Stimulated activated CD4-positive, alpha-beta T cell treated with anti-CD3 and anti-CD28 coated beads, Interleukin-1b, Interleukin-23, amount 100 ng/mL, for 48 hours (primary cell): ENCODE measurements around the gene SCN1A.
"Not testable (repeated sequence)": the region's sequence is repeated elsewhere in the genome, so short reads cannot be mapped to it uniquely, and the experiment has no call there.

ENCODE experiments used
- DNase-seq: peaks from one replicate; pipeline ENCODE4 v3.0.0-alpha.2; 2020

The SCN1A gene

GRCh38 chr2:166135152-166135848, 7.5 kb upstream of the SCN1A start:
- DNase-seq = no peak

- no peak for DNase-seq
Observed at GRCh38 chr2:166134252-166135151, 6.7 kb upstream of the SCN1A start.

- DNase-seq = no peak
Observed at GRCh38 chr2:166133653-166134052, 5.8 kb upstream of the SCN1A start.

- no peak for DNase-seq
Observed at GRCh38 chr2:166128156-166128505, 311 bp upstream of the SCN1A start.

- DNase-seq = no peak
Observed at GRCh38 chr2:166126007-166126639, 1.7 kb downstream of the SCN1A start.

- DNase-seq = no peak
Observed at GRCh38 chr2:166125557-166125956, 2.3 kb downstream of the SCN1A start.

- DNase-seq = no peak
Observed at GRCh38 chr2:166118180-166118579, 9.6 kb downstream of the SCN1A start.

- no peak for DNase-seq
Observed at GRCh38 chr2:166117491-166117890, 10.3 kb downstream of the SCN1A start.

GRCh38 chr2:166115589-166115988, 12.2 kb downstream of the SCN1A start:
- no peak for DNase-seq

GRCh38 chr2:166112193-166112605, 15.6 kb downstream of the SCN1A start:
- no peak for DNase-seq

- no peak for DNase-seq
Observed at GRCh38 chr2:166106431-166107015, 21.3 kb downstream of the SCN1A start.

- no peak for DNase-seq
Observed at GRCh38 chr2:166104773-166105172, 23.0 kb downstream of the SCN1A start.

GRCh38 chr2:166104084-166104483, 23.7 kb downstream of the SCN1A start:
- DNase-seq = no peak

- not testable (repeated sequence) for DNase-seq
Observed at GRCh38 chr2:166103277-166103676, 24.5 kb downstream of the SCN1A start.

- DNase-seq = no peak
Observed at GRCh38 chr2:166094325-166094724, 33.5 kb downstream of the SCN1A start.

- DNase-seq = no peak
Observed at GRCh38 chr2:166092889-166093288, 34.9 kb downstream of the SCN1A start.

- no peak for DNase-seq
Observed at GRCh38 chr2:166091439-166091838, 36.4 kb downstream of the SCN1A start.

GRCh38 chr2:166090908-166091307, 36.9 kb downstream of the SCN1A start:
- no peak for DNase-seq

GRCh38 chr2:166090346-166090745, 37.5 kb downstream of the SCN1A start:
- no peak for DNase-seq

- DNase-seq = no peak
Observed at GRCh38 chr2:166088634-166089033, 39.2 kb downstream of the SCN1A start.

GRCh38 chr2:166084301-166084700, 43.5 kb downstream of the SCN1A start:
- DNase-seq = no peak

- DNase-seq = no peak
Observed at GRCh38 chr2:166082736-166083135, 45.1 kb downstream of the SCN1A start.

GRCh38 chr2:166081852-166082251, 46.0 kb downstream of the SCN1A start:
- no peak for DNase-seq
